GM19455 (cell line): ENCODE measurements around the gene FCN2.
A peak's percentile ranks its signal among the peaks of the same experiment; 100 is the strongest.
"Not testable (repeated sequence)": the region's sequence is repeated elsewhere in the genome, so short reads cannot be mapped to it uniquely, and the experiment has no call there.

Experiments used
- ATAC-seq: cut with Tn5 transposase; IDR thresholded peaks from one replicate; pipeline ENCODE4 v1.9.1; 2021; ENCODE audit not compliant: unreplicated experiment

FCN2 gene

DNA sequence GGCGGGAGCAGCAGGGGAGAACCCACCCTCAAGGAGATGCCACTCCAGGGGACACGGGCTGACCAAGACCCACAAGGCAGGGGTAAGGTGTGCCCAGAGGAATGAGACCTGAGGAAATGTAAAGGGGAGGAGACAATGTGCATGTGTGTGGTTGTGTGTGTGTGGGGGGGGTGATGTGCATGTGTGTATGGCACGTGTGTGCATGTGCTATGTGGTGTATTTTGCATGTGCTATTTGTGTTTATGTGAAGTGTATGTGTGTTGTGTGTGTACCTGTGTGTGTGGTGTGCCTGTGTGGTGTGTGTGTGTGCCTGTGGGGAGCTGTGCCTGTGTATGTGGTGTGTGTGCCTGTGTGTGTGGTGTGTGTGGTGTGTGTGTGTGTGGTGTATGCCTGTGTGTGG lies 33.5 kb upstream of the FCN2 start:
- ATAC-seq = no peak

DNA sequence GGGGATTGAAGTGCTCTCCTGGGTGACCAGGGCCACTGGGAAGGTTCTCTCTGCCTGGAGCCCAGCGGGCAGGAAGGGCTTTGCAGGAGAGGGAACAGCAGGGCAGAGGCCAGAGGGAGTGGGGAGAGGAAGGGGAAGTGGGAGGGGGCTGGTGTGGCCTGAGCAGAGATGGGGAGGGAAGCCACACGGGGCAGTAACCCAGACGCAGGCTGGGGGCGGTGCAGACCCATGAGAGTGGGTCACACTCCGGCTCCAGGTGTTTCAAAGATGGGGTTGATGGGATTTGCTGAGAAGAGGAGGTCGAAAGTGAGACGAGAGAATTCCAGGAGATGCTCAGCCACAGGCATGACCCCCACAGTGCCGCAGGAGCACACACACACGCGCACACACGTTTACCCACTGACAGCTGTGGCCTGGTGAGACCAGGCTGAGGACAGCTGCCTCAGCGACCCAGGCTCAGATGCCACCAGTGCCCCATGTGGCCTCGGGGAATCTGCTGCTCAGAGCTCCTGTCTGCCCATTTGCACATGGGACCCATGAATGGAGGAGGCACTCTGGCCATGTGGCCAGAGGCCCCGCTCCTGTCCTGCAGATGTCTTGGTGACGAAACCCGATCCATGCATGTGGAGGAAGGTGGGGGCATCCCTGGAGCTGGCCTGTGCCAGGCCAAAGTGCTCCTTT lies 32.7 kb upstream of the FCN2 start:
- ATAC-seq = no peak

DNA sequence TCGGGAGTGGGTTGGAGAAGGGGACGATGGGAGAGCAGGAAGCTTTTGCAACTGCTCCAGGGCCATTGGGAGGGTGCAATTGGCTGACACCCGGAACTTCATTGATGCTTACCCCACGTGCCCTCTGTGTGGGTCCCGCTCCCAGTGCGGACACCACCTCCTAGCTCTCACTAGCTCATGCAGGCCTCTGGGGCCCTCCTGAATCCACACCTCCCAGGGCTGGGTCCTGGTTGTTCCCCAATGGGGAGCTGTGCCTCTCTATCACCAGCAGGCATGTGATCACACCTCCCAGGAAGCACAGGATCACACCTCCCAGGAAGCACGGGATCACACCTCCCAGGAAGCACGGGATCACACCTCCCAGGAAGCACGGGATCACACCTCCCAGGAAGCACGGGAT lies 32.1 kb upstream of the FCN2 start:
- no peak for ATAC-seq

- ATAC-seq = no peak
Measured at GRCh38 chr9:134850611-134851010, 30.0 kb upstream of the FCN2 start.

DNA sequence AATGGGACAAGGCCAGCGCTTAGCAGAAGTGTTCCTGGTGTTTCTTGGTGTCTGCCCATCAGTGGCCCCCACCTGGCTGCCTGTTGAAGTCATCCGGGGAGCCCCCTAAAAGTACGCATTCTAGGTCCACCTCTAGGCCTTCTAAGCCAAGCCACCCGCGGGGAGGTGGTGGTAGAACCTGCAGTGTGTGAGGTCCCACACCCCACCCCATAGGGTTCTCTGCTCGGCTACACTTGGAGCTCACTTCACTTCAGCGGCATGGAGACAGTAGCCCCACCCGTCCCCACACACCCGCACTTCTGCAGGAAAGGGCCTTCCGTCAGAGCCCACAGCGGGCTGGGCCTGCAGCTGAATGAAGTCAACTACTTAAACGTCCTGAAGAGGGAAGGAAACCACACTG lies 29.6 kb upstream of the FCN2 start:
- no peak for ATAC-seq

DNA sequence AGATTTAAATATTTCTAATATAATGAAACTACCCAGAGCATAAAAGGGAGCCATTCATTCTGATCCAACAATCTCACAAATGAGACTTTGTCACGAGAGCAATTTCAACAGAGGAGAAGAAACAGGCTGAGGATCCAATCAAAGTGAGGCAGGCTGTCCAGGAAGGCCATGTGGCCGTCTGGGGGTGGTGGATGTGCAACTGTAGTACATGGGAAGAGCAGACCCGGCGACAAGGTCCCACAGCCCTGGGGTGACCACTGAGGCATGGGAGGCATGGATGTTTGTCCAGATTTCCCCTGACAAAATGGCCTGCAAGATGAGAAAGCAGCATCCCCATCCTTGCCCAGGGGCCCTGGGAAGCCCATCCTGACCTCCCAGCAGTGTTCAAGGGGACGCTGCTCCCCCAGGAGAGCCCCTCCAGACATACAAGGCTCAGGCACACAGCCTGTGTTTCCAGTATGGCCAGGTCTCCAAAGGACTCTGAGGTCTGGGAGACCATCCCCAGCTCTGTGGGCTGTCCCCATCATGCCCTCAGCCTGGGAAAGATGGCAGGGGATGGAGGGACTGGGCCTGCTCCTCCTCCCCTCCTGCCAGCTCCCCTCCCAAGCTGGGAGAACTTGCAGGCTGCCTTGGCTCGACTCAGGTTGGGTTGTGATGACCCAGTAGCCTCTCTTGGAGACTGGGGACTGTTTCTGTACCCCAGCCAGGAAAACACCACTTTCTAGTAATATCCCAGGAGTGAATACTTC lies 27.5 kb upstream of the FCN2 start:
- ATAC-seq = no peak

GRCh38 chr9:134853893-134854292 lies 26.7 kb upstream of the FCN2 start:
- ATAC-seq = no peak

DNA sequence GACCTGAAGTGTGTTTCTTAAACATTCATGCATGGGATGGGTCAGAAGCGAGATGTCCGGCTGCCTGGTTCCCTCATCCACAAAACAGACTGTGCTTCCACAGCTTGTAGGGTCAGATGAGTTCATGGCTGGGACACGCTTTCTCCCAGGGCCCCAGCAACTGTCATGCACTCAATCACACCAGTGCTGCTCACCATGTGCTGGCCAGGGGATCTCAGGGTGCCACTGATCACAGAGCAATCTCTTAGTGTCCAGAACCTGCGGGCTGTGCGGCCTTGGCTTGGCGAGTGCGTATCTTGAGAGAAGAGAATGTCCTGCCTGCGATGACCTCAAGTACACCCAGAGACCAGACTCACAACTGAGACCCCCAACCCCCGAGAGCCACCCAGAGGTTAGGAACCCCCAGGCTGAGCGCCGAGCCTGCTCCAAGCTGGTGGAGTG lies 26.0 kb upstream of the FCN2 start:
- no peak for ATAC-seq

DNA sequence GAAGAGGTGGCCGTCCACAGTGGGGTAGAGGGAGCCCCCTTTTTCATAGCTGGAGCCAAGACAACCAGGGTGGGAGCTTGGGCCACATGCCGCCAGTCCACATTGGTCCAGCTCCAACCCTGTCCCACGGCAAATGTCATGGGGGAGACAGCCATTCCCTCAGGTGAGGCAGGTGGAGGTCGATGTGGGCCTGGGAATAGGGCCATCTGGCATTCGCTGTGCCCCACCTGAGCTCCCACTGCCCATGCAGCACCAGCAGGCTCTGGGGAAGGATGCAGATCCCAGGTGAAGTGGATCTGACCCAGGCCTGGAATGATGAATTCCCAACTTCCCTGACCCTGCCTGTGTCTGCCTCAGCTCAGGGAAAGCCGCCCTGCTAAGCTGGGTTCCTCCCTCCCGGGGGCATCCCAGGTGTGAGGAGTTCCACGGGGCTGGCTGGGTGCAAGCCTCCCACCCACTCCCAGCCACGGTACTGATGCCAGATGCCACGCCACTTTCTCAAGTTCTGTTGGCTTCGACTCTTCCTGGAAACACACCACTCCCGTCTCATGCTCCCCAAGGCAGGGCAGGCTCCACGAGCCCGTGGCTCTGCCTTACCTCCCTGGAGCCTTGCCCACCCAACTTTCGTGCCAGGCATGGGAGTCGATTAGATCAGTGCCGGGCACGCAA lies 25.2 kb upstream of the FCN2 start:
- ATAC-seq = no peak

- no peak for ATAC-seq
Measured at GRCh38 chr9:134855900-134856377, 24.7 kb upstream of the FCN2 start.

DNA sequence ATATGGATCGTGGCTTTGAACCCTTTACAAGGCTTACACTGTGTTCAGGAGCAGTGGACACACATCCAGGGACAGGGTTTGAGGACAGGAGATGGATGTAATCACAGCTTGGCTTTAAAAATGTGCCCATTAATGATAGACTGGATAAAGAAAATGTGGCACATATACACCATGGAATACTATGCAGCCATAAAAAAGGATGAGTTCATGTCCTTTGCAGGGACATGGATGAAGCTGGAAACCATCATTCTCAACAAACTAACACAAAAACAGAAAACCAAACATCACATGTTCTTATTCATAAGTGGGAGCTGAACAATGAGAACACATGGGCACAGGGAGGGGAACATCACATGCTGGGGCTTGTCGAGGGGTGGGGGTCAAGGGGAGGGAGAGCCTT lies 23.2 kb upstream of the FCN2 start:
- ATAC-seq = not testable (repeated sequence)

- peak; percentile 56 for ATAC-seq
Measured at GRCh38 chr9:134858051-134858841, 22.4 kb upstream of the FCN2 start.

DNA sequence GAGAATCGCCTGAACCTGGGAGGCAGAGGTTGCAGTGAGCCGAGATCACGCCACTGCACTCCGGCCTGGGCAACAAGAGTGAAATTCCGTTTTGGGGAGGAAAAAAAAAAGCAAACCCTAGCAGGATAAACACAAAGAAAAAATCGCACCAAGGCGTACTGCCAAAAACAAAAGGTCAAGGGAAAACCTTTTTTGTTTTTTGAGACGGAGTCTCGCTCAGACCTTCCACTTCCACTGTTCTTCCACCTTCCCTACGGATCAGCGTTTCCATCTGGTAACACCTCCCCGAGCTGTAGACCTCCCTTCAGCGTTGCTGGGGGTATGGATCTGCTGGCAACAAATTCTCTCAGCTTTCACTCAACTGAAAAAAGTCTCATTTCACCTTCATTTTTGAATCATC lies 20.1 kb upstream of the FCN2 start:
- no peak for ATAC-seq

- no peak for ATAC-seq
Measured at GRCh38 chr9:134861595-134862334, 18.8 kb upstream of the FCN2 start.

GRCh38 chr9:134863306-134863902 lies 17.2 kb upstream of the FCN2 start:
- ATAC-seq = no peak

DNA sequence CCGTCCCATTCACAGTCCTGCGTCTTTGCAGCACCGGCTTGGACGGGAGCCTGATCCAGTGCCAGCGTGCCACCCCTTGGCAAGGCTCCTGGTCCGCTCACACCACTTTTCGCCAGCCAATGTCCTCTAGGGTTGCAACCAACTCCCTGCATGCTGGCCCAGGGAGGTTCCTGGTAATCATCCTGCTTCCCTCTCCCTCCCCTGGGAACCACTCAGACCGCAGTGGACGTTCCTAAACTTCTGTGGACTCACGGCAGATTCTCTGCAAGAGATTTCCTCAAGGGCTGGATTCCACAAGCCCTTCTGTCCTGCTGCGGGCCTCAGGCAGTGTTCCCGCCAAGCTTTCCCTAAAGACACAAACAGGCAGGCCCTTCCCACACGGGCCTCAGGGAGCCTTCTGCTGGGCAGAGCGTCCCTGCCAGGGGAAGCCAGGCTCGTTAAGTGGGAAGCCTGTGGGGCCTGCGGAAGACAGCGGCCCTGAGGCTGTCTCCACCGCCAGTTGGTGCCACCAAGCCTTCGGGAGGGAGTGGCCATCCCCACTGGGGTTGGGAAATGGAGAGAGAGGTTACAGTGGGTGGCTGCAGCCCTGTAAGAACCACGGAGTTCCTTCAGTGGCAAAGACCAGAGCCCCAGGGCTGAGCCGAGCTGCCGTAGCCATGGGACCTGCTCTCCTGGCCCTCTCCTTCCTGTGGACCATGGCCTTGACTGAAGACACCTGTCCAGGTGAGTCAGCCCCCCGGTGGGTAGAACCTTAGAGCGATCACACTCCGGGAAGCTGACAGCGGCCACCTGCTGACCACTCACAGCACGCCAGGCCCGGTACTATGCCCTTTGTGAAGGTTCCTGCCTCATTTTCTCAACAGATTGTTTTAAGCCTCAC lies 16.4 kb upstream of the FCN2 start:
- ATAC-seq = no peak

- no peak for ATAC-seq
Measured at GRCh38 chr9:134864821-134865190, 15.8 kb upstream of the FCN2 start.

- no peak for ATAC-seq
Measured at GRCh38 chr9:134867917-134868750, 12.5 kb upstream of the FCN2 start.
